HG03439 (cell line): ENCODE data around the gene DDIT3.

Source experiments
- ATAC-seq: cut with Tn5 transposase; IDR thresholded peaks from one replicate; pipeline ENCODE4 v1.9.1; 2021; ENCODE audit warnings: mild to moderate bottlenecking, moderate library complexity; ENCODE audit not compliant: unreplicated experiment

DDIT3 gene

GRCh38 chr12:57470970-57471656 lies 49.2 kb downstream of the DDIT3 start:
- no peak for ATAC-seq

- no peak for ATAC-seq
Observed at GRCh38 chr12:57470286-57470969, 49.9 kb downstream of the DDIT3 start.

GRCh38 chr12:57469296-57470164 lies 50.8 kb downstream of the DDIT3 start:
- no peak for ATAC-seq

- ATAC-seq: no peak
Observed at GRCh38 chr12:57467915-57468314, 52.4 kb downstream of the DDIT3 start.

- no peak for ATAC-seq
Observed at GRCh38 chr12:57467212-57467874, 53.0 kb downstream of the DDIT3 start.
